IMR-90 (cell line): ENCODE data around the gene NDFIP2. TPM values are rescaled to one million over a fixed set of nuclear protein-coding genes. Genes with fewer than 3 reads are reported as not detected.

ENCODE experiments used
- ATAC-seq: fragments of 200-7000 bp; cut with Tn5 transposase; 2 replicates; pipeline ENCODE4 v1.9.1; 2020; ENCODE audit warnings: low read depth, mild to moderate bottlenecking, moderate library complexity
- BruUV-seq: library from RNA; stranded (reverse); fragments of 400-500 nt; replicated peaks from 2 replicates; lab custom pipeline; 2021; lab: Mats Ljungman, UMichigan
- CTCF ChIA-PET: fragments of 300-600 bp; formaldehyde crosslinking; extraction: SDS; loops from one replicate; lab custom pipeline; 2021; ENCODE audit warnings: antibody characterized with exemption; lab: Yijun Ruan, JAX
- POLR2A ChIA-PET: fragments of 300-600 bp; sonication (Branson Sonifier 250); formaldehyde crosslinking; loops from one replicate; lab custom pipeline; 2022; ENCODE audit warnings: antibody characterized with exemption; ENCODE audit not compliant: unreplicated experiment; lab: Charles Lee
- DNase-seq: peaks from one replicate; pipeline ENCODE4 v3.0.0; 2013
- H2AFZ ChIP-seq: replicated peaks from 2 replicates; pipeline ENCODE3; 2013; ENCODE audit warnings: low read length, mild to moderate bottlenecking; ENCODE audit not compliant: poor library complexity
- H2AK5ac ChIP-seq: 2 replicates; pipeline ENCODE4 v1.6.1; 2013; ENCODE audit warnings: low read depth, low read length, inconsistent platforms
- H2AK9ac ChIP-seq: replicated peaks from 2 replicates; pipeline ENCODE3; 2013; ENCODE audit warnings: mild to moderate bottlenecking, low read depth, low read length, moderate library complexity; ENCODE audit not compliant: poor library complexity
- H2BK120ac ChIP-seq: 2 replicates; pipeline ENCODE4 v1.6.1; 2013; ENCODE audit warnings: low read depth, low read length, inconsistent platforms
- H2BK15ac ChIP-seq: 3 replicates; pipeline ENCODE4 v1.6.1; 2013; ENCODE audit warnings: low read depth, low read length, inconsistent platforms
- H2BK20ac ChIP-seq: 2 replicates; pipeline ENCODE4 v1.6.1; 2013; ENCODE audit warnings: low read depth, mild to moderate bottlenecking, inconsistent platforms, low read length, moderate library complexity
- H2BK5ac ChIP-seq: 2 replicates; pipeline ENCODE4 v1.6.1; 2013; ENCODE audit warnings: mild to moderate bottlenecking, low read depth, low read length, inconsistent platforms; ENCODE audit not compliant: poor library complexity, severe bottlenecking
- H3K14ac ChIP-seq: replicated peaks from 2 replicates; pipeline ENCODE4 v1.6.1; 2013; ENCODE audit warnings: low read depth, low read length, inconsistent platforms
- H3K18ac ChIP-seq: 2 replicates; pipeline ENCODE4 v1.6.1; 2013; ENCODE audit warnings: low read depth, low read length, control low read depth
- H3K23ac ChIP-seq: 2 replicates; pipeline ENCODE4 v1.6.1; 2013; ENCODE audit warnings: low read depth, low read length, inconsistent platforms
- H3K27ac ChIP-seq: 2 replicates; pipeline ENCODE4 v1.5.1; 2013; ENCODE audit warnings: mild to moderate bottlenecking, control low read depth, low read length; ENCODE audit not compliant: insufficient read depth
- H3K27me3 ChIP-seq: 2 replicates; pipeline ENCODE4 v1.6.1; 2013; ENCODE audit warnings: low read length; ENCODE audit not compliant: control insufficient read depth, insufficient read depth
- H3K36me3 ChIP-seq: 2 replicates; pipeline ENCODE4 v1.6.1; 2013; ENCODE audit warnings: low read length, mixed read lengths; ENCODE audit not compliant: control insufficient read depth, insufficient read depth
- H3K4ac ChIP-seq: 2 replicates; pipeline ENCODE4 v1.6.1; 2013; ENCODE audit warnings: low read depth, low read length, inconsistent platforms
- H3K4me1 ChIP-seq: 2 replicates; pipeline ENCODE4 v1.6.1; 2013; ENCODE audit warnings: low read length, mixed read lengths; ENCODE audit not compliant: control insufficient read depth, insufficient read depth
- H3K4me2 ChIP-seq: 2 replicates; pipeline ENCODE4 v1.6.1; 2013; ENCODE audit warnings: low read depth, mild to moderate bottlenecking, control low read depth, low read length, moderate library complexity
- H3K4me3 ChIP-seq: 2 replicates; pipeline ENCODE4 v1.5.1; 2013; ENCODE audit warnings: low read depth, mild to moderate bottlenecking, control low read depth, low read length, moderate library complexity; ENCODE audit not compliant: insufficient read depth
- H3K56ac ChIP-seq: 2 replicates; pipeline ENCODE4 v1.6.1; 2013; ENCODE audit warnings: low read length, inconsistent platforms; ENCODE audit not compliant: insufficient read depth; ENCODE audit errors: extremely low read depth
- H3K79me1 ChIP-seq, 2 experiments: 2 replicates each; pipeline ENCODE4 v1.6.1; 2013; ENCODE audit warnings: low read length in 2 of 2, inconsistent platforms in 1 of 2, low read depth in 1 of 2
- H3K9ac ChIP-seq: 2 replicates; pipeline ENCODE4 v1.6.1; 2013; ENCODE audit warnings: low read depth, low read length, control low read depth
- H3K9me1 ChIP-seq: 2 replicates; pipeline ENCODE4 v1.6.1; 2013; ENCODE audit warnings: low read length, inconsistent platforms; ENCODE audit not compliant: insufficient read depth
- H3K9me3 ChIP-seq: 2 replicates; pipeline ENCODE4 v1.6.1; 2013; ENCODE audit warnings: low read length; ENCODE audit not compliant: control insufficient read depth, insufficient read depth
- H4K20me1 ChIP-seq: 2 replicates; pipeline ENCODE4 v1.6.1; 2013; ENCODE audit warnings: low read length, inconsistent platforms; ENCODE audit not compliant: insufficient read depth
- H4K5ac ChIP-seq: 2 replicates; pipeline ENCODE4 v1.6.1; 2013; ENCODE audit warnings: mild to moderate bottlenecking, low read depth, low read length, control low read depth
- H4K8ac ChIP-seq, 2 experiments: 2 replicates each; pipeline ENCODE4 v1.6.1; 2013; ENCODE audit warnings: low read depth in 2 of 2, low read length in 2 of 2, control low read depth in 1 of 2, inconsistent platforms in 1 of 2
- H4K91ac ChIP-seq: 2 replicates; pipeline ENCODE4 v1.6.1; 2013; ENCODE audit warnings: low read depth, low read length, inconsistent platforms; ENCODE audit not compliant: insufficient read depth
- CTCF ChIP-seq: conservative IDR thresholded peaks from 2 replicates; pipeline ENCODE4 v1.5.1; 2012; ENCODE audit warnings: mild to moderate bottlenecking, low read depth, low read length, improper control_type of control experiment
- MXI1 ChIP-seq: IDR thresholded peaks from 2 replicates; pipeline ENCODE4 v1.6.1; 2012; ENCODE audit warnings: low read depth, mild to moderate bottlenecking, low read length, moderate library complexity, borderline replicate concordance
- NFE2L2 ChIP-seq: fragments of 150-350 bp; IDR thresholded peaks from 2 replicates; pipeline ENCODE4 v1.6.1; 2016; ENCODE audit warnings: low read depth, mild to moderate bottlenecking, low read length
- WGBS, 2 experiments: methylation state at CpG; one replicate each; pipeline versions ENCODE4 v1.1.5 to v1.1.7; 2013; ENCODE audit warnings: missing lambda C conversion rate in 2 of 2; ENCODE audit not compliant: insufficient read length in 1 of 2; ENCODE audit errors: extremely low coverage in 2 of 2; 5-methylcytosine and 5-hydroxymethylcytosine counted together
- dilution Hi-C: fragments of 300-500 bp; cut with HindIII; formaldehyde crosslinking; loops from one replicate; pipeline ENCODE4 v1.14.3; 2018; ENCODE audit warnings: low sequenced_read_pairs; ENCODE audit not compliant: unreplicated experiment
- in situ Hi-C: fragments of 300-500 bp; cut with MboI; formaldehyde crosslinking; loops from 3 replicates; pipeline ENCODE4 v1.14.3; 2019; ENCODE audit warnings: low sequenced_read_pairs, inconsistent platforms, mixed read lengths
- intact Hi-C: fragments of 100-400 bp; cut with micrococcal nuclease; formaldehyde crosslinking; loops from 2 replicates; pipeline ENCODE4 v1.10.0; 2022
- polyA plus RNA-seq, 3 experiments: library from polyadenylated mRNA; depleted of rRNA; stranded (reverse); fragments of >200 nt; gene quantifications; 2 replicates each; pipeline ENCODE4 v1.2.3, GENCODE V29; 2012; ENCODE audit warnings: low replicate concordance in 1 of 3
- total RNA-seq: library from RNA; depleted of rRNA; stranded (reverse); fragments of >200 nt; gene quantifications from 2 replicates; pipeline ENCODE4 v1.2.3, GENCODE V29; 2012

The NDFIP2 gene
- total and polyA plus RNA-seq, 2 of the 4 experiments (the other 2 are of a cell fraction), result 23.8 to 25.8 TPM

DNA sequence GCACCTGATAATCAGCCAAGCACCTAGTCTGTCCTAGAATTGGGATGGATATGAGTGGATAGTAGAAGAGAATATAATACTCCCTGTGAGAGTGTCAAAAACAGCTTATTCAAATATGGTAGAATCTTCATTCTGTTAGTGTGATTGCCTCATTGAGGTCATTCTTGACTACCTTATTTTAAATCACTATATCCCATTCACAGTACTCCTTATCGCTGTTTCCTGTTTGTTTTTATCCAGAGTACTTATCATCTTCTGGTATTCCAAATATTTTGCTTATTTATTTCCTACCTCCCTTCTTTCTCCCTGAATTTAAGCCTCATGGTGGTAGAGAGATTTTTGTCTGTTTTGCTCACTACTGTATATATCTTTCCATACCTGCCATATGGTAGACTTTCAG lies 9.9 kb downstream of the NDFIP2 start:
- Histone ChIP-seq H2AFZ (no peak overlapping the region), H4K5ac (no peak overlapping the region), H3K18ac (no peak overlapping the region), H2BK20ac (no peak overlapping the region), H4K8ac (no peak overlapping the region), H3K9ac (no peak overlapping the region), H2BK5ac (no peak overlapping the region), H3K14ac (0 out of 2 replicates have a peak overlapping the region, but pooled peaks have one; percentile 72), H3K79me1 (peaks cover 25 to 51% of the 10 kb centered on the region in 2 experiments), H2AK9ac (no peak overlapping the region), H3K4ac (no peak overlapping the region), H3K36me3 (no peaks in the 10 kb centered on the region), H2BK15ac (no peak overlapping the region), H3K23ac (0 out of 2 replicates have a peak overlapping the region, but pooled peaks have one; percentile 24), H3K27ac (no peak overlapping the region), H2AK5ac (no peak overlapping the region), H3K9me3 (no peaks in the 10 kb centered on the region), H3K4me2 (no peak overlapping the region), H4K91ac (no peak overlapping the region), H3K4me3 (no peak overlapping the region), H3K9me1 (peaks cover 13% of the 10 kb centered on the region), H3K4me1 (peaks cover 6% of the 10 kb centered on the region; the same call in 1 of the 2 replicates), H3K27me3 (no peaks in the 10 kb centered on the region), H3K56ac (no peak overlapping the region), H2BK120ac (no peak overlapping the region), H4K20me1 (peaks cover 13% of the 10 kb centered on the region; the same call in 1 of the 2 replicates)
- no CpG with 5 or more reads among the region's 1 CpG for WGBS, 2 experiments
- in situ Hi-C loops, result no loop called here
- TF ChIP-seq MXI1, result no peak
- no peak for TF ChIP-seq NFE2L2
- no peak for TF ChIP-seq CTCF
- CTCF ChIA-PET, result no interaction called here
- ATAC-seq, result no peak
- dilution Hi-C loops, result no loop called here
- no peak for DNase-seq
- POLR2A ChIA-PET, result no interaction called here
- intact Hi-C loops, result no loop called here
- no TSS peak for BruUV-seq
